Gastroesophageal sphincter (tissue), 4 donors: Measurements from ENCODE around the gene FAM135A. TPM values are rescaled to one million over a fixed set of nuclear protein-coding genes. Genes with fewer than 3 reads are reported as not detected.
"Not testable (repeated sequence)": the region's sequence is repeated elsewhere in the genome, so short reads cannot be mapped to it uniquely, and the experiment has no call there.

ENCODE experiments used
- ATAC-seq: fragments of 150-250 bp; one replicate; pipeline ENCODE4 v1.9.1; 2016; ENCODE audit warnings: mild to moderate bottlenecking, moderate library complexity
- H3K27ac ChIP-seq, 4 donors: fragments of 200-600 bp; sonication (generic) in 3 of 4; 1 replicate in 3 of 4; 2 replicates in 1 of 4; pipeline ENCODE4 v1.5.1; 2016 to 2019
- H3K27me3 ChIP-seq: fragments of 200-600 bp; sonication (generic); one replicate; pipeline ENCODE4 v1.5.1; 2019
- H3K36me3 ChIP-seq, 2 donors: fragments of 200-600 bp; sonication (generic); one replicate each; pipeline ENCODE4 v1.5.1; 2019; ENCODE audit warnings: control low read depth in 1 of 2
- H3K4me1 ChIP-seq, 3 donors: fragments of 200-600 bp; sonication (generic); 1 replicate in 2 of 3; 2 replicates in 1 of 3; pipeline ENCODE4 v1.5.1; 2016 to 2019; ENCODE audit warnings: control low read depth in 2 of 3
- H3K4me3 ChIP-seq, 2 donors: fragments of 200-600 bp; sonication (generic); one replicate each; pipeline ENCODE4 v1.5.1; 2019; ENCODE audit warnings: mild to moderate bottlenecking in 1 of 2, moderate library complexity in 1 of 2
- H3K9me3 ChIP-seq, 3 donors: fragments of 200-600 bp; sonication (generic); one replicate each; pipeline ENCODE4 v1.5.1; 2017 to 2019; ENCODE audit warnings: control low read depth in 2 of 3
- EP300 ChIP-seq: sonication (generic); formaldehyde crosslinking; IDR thresholded peaks from one replicate; pipeline ENCODE4 v1.6.1; 2017; ENCODE audit warnings: antibody characterized with exemption, mild to moderate bottlenecking
- POLR2A ChIP-seq, 2 donors: fragments of 450-650 bp; IDR thresholded peaks; one replicate each; pipeline ENCODE4 v1.6.1; 2017; ENCODE audit warnings: antibody characterized with exemption in 2 of 2, mild to moderate bottlenecking in 2 of 2, moderate library complexity in 1 of 2
- POLR2AphosphoS5 ChIP-seq: sonication (generic); formaldehyde crosslinking; IDR thresholded peaks from one replicate; pipeline ENCODE4 v1.6.1; 2017; ENCODE audit warnings: antibody characterized with exemption
- WGBS, 2 donors: methylation state at CpG; one replicate each; pipeline ENCODE4 v1.1.5; 2018; ENCODE audit warnings: low coverage in 1 of 2; 5-methylcytosine and 5-hydroxymethylcytosine counted together
- total RNA-seq, 4 donors: library from RNA; depleted of rRNA; stranded (reverse); fragments of >200 nt; gene quantifications; one replicate each; pipeline ENCODE4 v1.1.0, GENCODE V29; 2016
- TF ChIP-seq, protein P1 (sequence below), 4 experiments: fragments of 200-600 bp in 2 of 4; fragments of 450-650 bp in 2 of 4; sonication (generic) in 1 of 4; IDR thresholded peaks; one replicate each; pipeline ENCODE4 v1.5.1; 2017 to 2019; ENCODE audit warnings: antibody characterized with exemption in 4 of 4, mild to moderate bottlenecking in 2 of 4, moderate library complexity in 2 of 4

Gene FAM135A
- total RNA-seq, 4 donors from 2014 or later, result 15.4 to 37.0 (median 29.9) TPM

DNA sequence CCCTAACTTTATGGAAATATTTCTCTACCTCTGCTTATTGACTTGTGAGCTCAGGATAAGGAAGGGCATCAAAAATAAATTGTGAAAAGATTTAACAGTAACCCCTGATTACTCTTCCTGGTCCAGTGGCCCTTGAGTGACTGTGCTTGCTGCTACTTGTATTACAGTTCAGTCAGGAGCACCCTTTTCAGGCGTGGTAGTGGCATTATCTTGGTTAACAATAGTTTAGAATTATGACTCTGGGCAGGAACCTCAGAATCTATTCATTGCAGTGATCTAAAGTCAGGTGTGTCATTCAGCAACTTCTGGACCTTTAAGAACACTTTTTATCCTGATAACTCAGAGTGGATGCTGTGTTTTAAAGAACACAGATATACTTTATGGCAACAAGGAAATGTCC is 43.4 kb downstream of the FAM135A start:
- H3K4me3 ChIP-seq, result no peak overlapping the region
- H3K36me3 ChIP-seq, result peaks cover 0 to 26% of the 10 kb centered on the region in 2 donors
- H3K27me3 ChIP-seq, result no peaks in the 10 kb centered on the region
- no peaks in the 10 kb centered on the region for H3K9me3 ChIP-seq
- H3K4me1 ChIP-seq, result no peaks in the 10 kb centered on the region
- WGBS, 2 donors, result 83 to 100% methylated on average over 1 of the region's 1 CpG
- H3K27ac ChIP-seq, result no peak overlapping the region
- ATAC-seq, result no peak
- no peak for TF ChIP-seq POLR2AphosphoS5
- no peak for TF ChIP-seq POLR2A (IDR thresholded peaks at IDR 0.05)
- TF ChIP-seq EP300, result no peak
- TF ChIP-seq, protein P1, sequence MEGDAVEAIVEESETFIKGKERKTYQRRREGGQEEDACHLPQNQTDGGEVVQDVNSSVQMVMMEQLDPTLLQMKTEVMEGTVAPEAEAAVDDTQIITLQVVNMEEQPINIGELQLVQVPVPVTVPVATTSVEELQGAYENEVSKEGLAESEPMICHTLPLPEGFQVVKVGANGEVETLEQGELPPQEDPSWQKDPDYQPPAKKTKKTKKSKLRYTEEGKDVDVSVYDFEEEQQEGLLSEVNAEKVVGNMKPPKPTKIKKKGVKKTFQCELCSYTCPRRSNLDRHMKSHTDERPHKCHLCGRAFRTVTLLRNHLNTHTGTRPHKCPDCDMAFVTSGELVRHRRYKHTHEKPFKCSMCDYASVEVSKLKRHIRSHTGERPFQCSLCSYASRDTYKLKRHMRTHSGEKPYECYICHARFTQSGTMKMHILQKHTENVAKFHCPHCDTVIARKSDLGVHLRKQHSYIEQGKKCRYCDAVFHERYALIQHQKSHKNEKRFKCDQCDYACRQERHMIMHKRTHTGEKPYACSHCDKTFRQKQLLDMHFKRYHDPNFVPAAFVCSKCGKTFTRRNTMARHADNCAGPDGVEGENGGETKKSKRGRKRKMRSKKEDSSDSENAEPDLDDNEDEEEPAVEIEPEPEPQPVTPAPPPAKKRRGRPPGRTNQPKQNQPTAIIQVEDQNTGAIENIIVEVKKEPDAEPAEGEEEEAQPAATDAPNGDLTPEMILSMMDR (IDR thresholded peaks at IDR 0.05), result no peak

DNA sequence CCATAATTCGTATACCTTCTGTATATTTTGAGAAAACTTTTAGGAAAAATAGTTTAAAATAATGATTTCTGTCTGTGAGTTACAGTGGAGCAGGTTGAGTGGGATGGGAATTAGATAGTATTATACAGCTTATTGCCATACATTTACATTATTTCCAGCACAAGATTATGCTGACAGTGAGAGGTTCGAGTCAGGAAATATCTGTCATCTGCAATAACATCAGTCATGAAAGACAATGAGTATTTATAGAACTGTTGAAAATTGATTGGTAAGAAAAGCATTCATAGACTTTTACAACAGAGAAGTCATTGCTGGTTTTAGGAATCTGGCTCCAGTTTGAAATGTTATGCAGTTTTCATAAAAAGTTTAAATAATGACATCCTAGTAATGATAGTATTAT is 45.9 kb downstream of the FAM135A start:
- WGBS, 2 donors, result 84 to 100% methylated on average over 1 to 2 of the region's 2 CpGs
- H3K36me3 ChIP-seq, result peaks cover 0 to 8% of the 10 kb centered on the region in 2 donors
- H3K27me3 ChIP-seq, result no peaks in the 10 kb centered on the region
- no peak overlapping the region for H3K27ac ChIP-seq
- H3K4me1 ChIP-seq, result no peaks in the 10 kb centered on the region
- no peak overlapping the region for H3K4me3 ChIP-seq
- no peak for ATAC-seq
- H3K9me3 ChIP-seq, result no peaks in the 10 kb centered on the region
- TF ChIP-seq EP300, result no peak
- TF ChIP-seq POLR2AphosphoS5, result no peak
- TF ChIP-seq POLR2A (IDR thresholded peaks at IDR 0.05), result no peak
- TF ChIP-seq, protein P1 (IDR thresholded peaks at IDR 0.05), result no peak

DNA sequence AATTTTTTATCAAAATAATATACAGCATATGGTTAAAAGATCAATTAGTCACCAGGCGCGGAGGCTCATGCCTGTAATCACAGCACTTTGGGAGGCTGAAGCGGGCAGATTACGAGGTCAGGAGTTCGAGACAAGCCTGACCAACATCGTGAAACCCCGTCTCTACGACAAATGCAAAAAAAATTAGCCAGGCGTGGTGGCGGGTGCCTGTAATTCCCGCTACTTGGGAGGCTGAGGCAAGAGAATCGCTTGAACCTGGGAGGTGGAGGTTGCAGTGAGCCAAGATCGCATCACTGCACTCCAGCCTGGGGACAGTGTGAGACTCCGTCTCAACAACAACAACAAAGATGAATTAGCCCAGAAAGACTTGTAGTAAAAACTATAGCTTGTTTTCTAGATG is 46.4 kb downstream of the FAM135A start:
- H3K27ac ChIP-seq, H3K4me3 ChIP-seq, H3K27me3 ChIP-seq, H3K4me1 ChIP-seq, H3K9me3 ChIP-seq, ATAC-seq, H3K36me3 ChIP-seq: not testable (repeated sequence)
- WGBS, 2 donors, result 96% methylated on average over 13 to 14 of the region's 14 CpGs

DNA sequence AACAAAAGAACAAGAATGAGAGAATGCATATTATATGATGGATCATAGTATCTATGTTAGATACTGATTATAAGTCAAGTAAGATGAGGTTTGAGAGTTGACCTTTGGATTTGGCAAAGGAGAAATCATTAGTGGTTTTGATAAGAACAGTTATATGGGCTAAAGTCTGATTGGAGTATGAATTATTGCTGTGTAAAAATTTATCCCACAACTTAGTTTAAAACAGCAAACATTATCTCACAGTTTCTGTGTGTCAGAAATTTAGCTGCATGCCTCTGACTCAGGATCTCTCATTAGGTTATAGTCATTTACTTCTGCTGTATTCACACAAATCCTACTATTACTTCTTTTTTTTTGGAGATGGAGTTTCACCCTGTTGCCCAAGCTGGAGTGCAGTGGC is 56.7 kb downstream of the FAM135A start:
- no peak overlapping the region for H3K4me3 ChIP-seq
- H3K36me3 ChIP-seq, result peaks cover 0 to 30% of the 10 kb centered on the region in 2 donors
- H3K27ac ChIP-seq, result no peak overlapping the region
- no peaks in the 10 kb centered on the region for H3K9me3 ChIP-seq
- no peaks in the 10 kb centered on the region for H3K27me3 ChIP-seq
- no peaks in the 10 kb centered on the region for H3K4me1 ChIP-seq
- no peak for ATAC-seq
- TF ChIP-seq EP300 (no peak), POLR2A (IDR thresholded peaks at IDR 0.05) (no peak), POLR2AphosphoS5 (no peak)
- TF ChIP-seq, protein P1 (IDR thresholded peaks at IDR 0.05), result no peak

DNA sequence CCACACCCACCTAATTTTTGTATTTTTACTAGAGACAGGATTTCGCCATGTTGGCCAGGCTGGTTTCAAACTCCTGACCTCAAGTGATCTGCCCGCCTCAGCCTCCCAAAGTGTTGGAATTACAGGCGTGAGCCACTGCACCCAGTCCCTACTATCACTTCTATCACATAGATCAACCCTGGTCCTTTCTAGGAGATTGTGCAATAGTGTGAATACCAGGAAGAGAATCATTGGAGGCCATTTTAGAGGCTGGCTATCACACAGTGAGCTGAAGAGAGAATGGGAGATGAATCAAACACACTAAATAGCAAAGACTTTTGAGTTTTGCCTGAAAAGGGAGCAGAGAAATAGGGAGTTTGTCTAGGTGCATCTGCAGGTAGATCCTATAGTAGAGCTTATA is 57.2 kb downstream of the FAM135A start:
- H3K4me3 ChIP-seq, H3K9me3 ChIP-seq, H3K27ac ChIP-seq, H3K4me1 ChIP-seq, H3K27me3 ChIP-seq, ATAC-seq: not testable (repeated sequence)
- peaks cover 0 to 28% of the 10 kb centered on the region in 2 donors for H3K36me3 ChIP-seq
- WGBS, 2 donors, result 92% methylated on average over 2 of the region's 3 CpGs; no CpG with 5 or more reads in 1 of the 2 donors

DNA sequence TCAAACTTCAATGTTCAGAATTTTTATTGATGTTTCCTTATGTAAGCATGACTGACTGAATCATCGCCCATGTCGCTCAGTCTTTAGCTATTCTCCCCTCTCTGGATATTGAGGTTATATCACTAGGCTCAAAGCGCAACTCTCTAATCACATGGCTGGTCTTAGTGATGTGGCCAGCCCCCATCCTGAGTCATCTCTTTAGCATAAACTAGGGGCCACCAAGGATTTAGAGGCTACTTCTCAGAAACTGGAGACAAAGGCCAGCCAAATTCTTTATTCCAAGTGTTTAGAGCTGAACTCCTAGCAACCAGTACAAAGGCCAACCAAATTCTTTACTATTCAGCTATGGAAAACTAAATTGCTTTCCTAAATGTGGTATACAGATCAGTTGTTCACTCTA is 61.4 kb downstream of the FAM135A start:
- WGBS, 2 donors, result 80 to 82% methylated on average over 1 to 3 of the region's 3 CpGs
- Histone ChIP-seq H3K27ac (no peak overlapping the region), H3K36me3 (peaks cover 0 to 41% of the 10 kb centered on the region in 2 donors), H3K4me3 (no peak overlapping the region), H3K4me1 (peaks cover 0 to 10% (median 0%) of the 10 kb centered on the region in 3 donors), H3K27me3 (no peaks in the 10 kb centered on the region), H3K9me3 (no peaks in the 10 kb centered on the region)
- TF ChIP-seq, protein P1 (IDR thresholded peaks at IDR 0.05), result no peak
- TF ChIP-seq EP300 (no peak), POLR2A (IDR thresholded peaks at IDR 0.05) (no peak), POLR2AphosphoS5 (no peak)
- no peak for ATAC-seq
